Dermis blood vessel endothelial cell (primary cell): ENCODE data around the gene GPR183. TPM values are rescaled to one million over a fixed set of nuclear protein-coding genes. Genes with fewer than 3 reads are reported as not detected.
A peak's percentile ranks its signal among the peaks of the same experiment; 100 is the strongest.

Experiments used
- DNase-seq: peaks from one replicate; pipeline ENCODE4 v3.0.0; 2010
- total RNA-seq: library from RNA; depleted of rRNA; stranded (reverse); fragments of >200 nt; gene quantifications from 2 replicates; pipeline ENCODE4 v1.2.3, GENCODE V29; 2014

The GPR183 gene
- total RNA-seq, 1 donor from 2014 or later: 0.34 TPM

DNA sequence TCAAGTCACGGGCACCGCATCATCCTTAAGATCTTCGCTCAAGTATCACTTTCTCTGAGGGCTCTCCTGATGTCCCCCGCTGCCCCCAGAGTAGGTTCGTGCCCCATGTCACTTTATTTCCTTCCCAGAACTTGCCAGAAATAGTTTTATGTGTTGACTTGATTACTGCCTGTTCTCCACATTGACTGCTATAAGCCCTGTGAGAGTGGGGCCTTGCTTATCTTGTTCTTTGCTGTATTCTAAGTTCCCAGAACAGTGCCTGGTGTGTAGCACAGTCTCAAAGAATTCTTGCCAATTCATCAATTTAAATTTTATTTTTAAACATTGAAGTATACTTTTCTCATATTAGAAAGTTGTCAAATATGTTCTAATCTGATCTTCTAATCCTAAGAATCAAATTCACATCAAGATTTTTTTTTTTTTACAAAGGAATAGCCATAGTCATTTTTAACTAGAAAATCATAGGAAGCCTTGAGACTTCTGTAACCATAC lies 32.1 kb upstream of the GPR183 start:
- no peak for DNase-seq

DNA sequence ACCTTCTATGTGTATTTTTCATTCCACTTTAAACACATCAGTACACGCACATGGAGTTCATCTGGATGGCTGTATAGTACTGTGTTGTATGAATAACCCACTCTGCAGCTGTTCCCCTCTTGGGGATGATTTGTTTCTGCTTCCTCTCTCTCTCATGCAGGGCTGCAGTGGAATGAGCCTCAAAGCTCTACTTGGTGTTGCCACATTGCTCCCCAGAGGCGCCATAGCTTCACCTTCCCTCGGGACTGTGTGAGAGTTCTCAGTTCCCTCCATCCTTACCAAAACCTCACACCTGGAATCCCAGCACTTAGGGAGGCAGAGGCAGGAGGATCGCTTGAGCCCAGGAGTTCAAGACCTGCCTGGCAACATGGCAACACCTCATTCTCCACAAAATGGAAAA lies 28.4 kb upstream of the GPR183 start:
- no peak for DNase-seq

DNA sequence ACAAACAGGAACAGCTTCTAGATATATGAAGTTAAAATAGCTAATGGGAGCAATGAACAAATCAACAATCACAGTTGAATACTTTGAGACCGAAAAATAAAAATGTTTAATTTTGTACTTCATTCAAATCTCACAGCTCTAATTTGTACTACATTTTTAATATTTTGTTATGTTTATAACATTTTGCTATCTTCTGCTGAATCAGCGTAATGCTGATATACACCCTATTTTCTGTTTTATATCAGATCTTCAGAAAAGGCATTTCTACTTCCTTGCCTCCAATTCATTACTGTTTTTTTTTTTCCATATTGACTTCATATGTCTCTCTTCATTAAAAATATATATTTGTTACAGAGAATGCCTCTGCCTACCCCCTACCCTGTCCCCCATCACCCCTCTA lies 27.9 kb upstream of the GPR183 start:
- DNase-seq: no peak

DNA sequence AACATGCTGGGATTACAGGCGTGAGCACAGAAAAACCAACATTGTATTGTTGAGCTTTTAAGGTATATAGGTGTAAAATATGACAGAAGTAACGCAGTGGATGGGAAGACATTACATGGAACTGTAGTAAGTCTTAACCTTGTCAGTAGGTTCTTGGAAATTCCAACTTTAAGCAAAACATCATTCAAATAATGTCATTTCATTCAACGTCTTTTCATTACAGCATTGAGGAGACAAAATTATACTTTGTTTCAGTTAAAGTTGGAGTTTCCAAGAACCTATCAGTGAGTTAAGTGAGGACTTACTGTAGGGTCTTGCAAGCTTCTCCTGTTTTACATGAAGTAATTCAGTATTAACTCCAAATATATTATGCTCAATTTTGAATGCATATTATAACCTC lies 27.0 kb upstream of the GPR183 start:
- no peak for DNase-seq

DNA sequence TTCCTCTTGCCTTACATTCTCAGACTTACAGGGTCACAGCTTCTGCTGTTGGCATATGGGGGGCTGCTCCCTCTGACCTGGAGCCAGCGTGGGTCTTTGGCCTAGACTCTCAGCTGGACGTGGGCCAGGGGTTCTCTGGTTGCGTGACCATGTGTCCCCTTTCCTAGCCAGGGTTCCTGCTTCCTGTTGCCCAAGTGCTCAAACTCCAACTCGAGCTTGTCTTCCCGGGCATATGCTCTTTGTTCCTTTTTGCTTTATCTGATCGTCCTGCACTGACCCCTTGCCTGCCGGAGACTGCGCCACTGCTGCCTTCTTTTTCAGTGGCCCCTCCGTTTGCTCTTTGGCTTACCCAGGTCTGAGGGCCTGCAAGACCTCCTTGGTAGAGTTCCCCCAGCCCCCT lies 25.3 kb upstream of the GPR183 start:
- DNase-seq: no peak

DNA sequence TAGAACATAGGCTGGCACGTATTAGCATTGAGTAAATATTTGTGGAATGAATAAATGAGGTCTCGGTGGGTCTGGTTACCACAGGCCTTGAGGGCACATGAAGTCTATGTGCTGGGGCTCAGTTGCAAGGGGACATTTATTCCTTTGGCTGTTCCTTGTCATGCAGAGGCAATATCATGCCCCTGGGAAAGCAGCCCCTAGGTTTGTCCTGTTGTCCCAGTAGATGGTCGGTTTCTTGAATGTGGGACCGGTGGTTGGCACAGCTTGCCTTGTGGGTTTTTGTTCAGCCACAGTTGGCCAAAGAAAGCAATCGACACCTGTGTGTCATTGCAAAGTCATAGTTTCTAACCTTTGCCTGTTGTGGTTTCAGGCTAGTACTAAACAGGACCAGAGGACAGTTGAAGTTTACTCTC lies 24.7 kb upstream of the GPR183 start:
- no peak for DNase-seq

DNA sequence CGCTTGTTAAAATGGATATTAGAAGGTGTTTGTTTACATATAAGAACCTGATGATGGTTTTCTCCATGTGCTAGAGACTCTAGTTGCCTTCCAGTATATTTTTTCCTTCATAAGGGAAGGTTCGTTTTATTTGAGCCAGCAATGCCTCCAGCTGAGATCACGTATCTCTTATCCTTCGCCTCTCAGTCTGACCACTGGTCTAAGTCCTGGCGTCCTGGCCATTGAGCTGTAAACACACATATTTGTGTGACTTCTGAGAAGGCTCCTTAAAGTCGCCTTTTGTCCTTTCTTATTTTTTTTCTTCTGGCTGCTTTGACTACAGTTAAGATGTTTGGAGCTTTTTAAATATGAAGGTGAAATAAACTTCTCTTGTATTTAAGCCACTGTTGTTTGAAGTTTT lies 23.7 kb upstream of the GPR183 start:
- no peak for DNase-seq

DNA sequence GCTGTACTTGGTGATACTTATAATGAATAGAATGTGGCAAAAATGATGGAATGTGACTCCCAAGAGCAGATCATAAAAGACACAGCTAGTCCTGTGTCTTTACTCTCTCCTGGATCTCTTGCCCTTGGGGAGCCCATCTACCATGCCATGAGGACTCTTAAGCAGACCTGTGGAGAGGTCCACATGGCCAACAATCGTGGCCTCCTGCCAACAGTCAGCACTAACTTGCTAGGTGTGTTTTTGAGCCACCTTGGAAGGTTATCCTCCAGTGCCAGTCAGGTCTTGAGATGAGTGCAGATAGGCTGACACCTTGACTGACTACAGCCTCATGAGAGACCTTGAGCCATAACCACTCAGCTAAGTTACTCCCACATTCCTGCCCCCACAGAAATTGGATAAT lies 22.3 kb upstream of the GPR183 start:
- DNase-seq: no peak

DNA sequence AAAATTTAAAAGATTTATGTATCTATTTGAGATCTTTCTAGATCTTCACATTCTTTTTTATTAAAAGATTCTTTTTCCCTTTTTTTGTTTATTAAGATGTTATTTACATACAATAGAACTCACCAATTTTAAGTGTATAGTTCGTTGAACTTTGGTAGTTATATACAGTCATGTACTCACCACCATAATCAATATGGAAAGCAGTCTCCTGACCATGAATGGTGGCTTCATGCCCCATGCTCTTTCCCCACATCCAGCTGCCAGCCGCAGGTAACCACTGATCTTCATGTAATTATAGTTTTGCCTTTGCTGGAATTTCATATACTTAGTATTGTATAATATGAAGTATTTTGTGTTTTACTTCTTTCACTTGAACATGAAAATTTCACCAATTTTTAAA lies 20.6 kb upstream of the GPR183 start:
- no peak for DNase-seq

DNA sequence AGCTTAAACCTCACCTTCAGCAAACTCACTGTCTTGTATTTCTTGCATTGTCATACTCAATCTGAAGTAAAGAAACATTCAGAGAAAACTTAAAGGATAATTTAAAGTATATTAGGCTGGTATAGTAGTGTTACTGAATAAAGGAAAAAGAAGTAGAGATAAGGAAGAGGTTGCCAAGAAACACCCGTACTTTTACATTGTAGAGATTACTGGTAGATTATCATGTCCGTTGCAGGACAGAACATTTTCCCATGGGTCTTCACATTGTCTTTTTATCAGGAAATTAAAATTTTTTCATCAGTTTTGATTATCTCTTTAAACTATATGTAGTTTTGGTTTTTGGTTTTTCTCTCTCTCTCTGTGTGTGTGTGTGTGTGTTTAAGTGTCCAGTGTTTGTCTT lies 19.9 kb upstream of the GPR183 start:
- no peak for DNase-seq

DNA sequence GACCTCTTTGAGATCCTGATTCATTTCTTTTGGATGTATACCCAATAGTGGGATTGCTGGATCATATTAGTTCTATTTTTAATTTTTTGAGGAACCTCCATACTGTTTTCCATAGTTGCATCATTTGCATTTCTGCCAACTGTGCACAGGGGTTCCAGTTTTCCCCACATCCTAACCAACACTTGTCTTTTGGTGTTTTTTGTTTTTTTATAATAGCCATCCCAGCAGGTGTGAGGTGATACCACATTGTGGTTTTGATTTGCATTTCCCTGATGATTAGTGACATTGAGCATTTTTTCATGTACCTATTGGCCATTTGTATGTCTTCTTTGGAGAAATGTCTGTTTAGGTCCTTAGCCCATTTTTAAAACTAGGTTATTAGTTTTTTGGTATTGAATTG lies 18.8 kb upstream of the GPR183 start:
- DNase-seq: no peak

DNA sequence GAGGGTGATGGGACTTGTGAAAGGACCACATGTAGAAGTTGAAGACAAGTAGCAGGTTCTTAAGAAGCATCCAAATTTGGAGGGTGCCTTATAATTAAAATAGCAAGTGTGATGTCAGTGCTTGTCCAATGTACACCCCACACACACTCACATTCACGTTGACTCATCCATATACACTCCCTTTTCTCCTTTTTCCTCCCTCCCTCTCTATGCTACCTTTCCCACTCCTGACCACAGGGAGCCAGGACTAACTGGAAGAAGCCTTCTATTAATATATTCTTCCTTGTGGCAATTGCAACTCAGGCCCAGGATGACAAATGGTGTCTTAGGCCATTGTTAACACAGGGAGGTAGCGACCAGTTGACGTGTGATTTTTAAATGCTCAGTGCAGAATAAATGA lies 16.3 kb upstream of the GPR183 start:
- no peak for DNase-seq

DNA sequence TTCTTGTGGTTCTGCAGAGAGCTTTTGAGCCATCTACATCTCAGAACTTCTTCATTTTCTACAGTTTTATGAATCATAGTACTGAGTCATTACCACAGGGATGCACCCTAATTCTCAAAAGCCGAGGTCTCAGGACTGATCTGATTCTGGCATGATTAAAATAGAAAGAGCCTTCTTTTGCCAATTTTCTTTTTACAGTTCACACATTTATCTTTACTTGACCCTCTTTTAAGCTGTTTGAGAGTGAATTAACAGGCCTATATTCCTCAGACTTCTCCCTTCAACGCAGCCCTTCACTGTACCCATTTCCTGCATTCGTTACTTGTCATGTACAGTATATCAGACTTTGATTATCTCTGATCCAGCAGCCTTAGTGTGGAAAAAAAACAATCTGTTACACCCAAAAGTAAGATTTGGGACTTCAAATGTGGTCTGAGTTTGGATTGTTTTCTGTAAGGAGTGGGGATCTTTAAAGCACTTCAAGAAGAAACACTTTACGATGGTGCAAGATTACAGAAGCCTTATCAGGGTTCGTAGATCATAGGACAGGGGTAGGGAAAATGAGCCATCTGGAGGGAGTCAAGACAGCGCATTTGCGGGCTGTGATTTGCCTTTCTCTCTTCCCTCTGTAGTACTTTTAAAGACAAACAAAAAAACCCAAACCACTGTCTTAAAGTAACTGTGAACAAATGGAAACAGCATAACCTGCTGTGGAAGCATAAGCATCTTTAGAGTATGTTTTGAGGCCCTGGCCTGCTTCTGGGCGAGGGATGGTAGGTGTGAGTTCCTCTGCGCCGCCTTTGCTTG lies 15.3 kb upstream of the GPR183 start:
- peak; percentile 38 for DNase-seq

DNA sequence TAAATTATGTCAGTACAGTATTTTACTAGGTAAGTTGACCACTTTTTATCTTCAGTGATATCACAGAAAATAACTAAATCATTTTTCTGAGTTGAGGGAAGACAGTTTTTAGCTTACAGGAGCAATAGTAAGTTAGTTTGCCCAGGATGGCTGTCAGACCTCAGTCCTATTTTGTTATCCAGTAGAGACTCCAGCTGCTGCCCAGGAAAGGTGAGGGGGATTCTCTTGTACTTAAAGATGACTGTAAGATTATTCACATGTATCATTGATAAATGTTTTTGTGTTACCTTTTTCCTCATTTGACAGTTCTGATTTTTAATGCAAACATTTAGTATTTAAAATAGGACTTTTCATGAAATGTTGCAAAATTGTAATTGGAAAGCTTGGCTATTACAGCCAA lies 14.5 kb upstream of the GPR183 start:
- no peak for DNase-seq

DNA sequence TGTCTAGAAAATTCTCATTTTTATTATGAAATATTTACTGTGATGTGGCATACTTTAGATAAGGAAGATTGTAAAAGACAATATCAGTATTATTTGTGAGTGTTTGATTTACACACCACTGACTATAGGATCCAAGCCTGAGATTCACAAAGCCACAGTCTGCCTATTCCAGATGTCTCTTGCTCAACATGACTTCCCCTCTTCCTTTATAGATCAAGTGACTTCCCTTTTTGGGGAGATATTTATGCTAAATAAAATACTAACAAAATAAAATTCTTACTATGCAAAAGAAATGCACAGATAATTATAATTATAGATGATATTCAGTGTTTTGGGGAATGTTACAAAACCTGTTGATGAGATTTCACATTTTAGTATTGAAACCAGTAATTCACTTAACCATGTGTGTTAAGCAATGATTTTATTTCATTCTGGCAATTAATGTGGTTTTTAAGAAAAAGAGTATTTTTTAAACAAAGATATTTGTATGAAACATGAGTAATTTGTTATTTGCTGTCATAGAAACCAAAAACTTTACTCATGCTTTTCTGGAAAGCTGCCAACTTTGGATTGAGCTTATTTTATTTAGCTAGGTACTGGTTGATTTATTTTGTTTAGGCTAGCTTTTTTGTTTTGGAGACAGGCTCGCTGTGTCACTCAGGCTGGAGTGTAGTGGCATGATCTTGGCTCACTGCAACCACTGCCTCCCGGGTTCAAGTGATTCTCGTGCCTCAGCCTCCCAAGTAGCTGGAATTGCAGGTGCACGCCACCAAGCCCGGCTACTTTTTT lies 13.7 kb upstream of the GPR183 start:
- DNase-seq: peak; percentile 96

DNA sequence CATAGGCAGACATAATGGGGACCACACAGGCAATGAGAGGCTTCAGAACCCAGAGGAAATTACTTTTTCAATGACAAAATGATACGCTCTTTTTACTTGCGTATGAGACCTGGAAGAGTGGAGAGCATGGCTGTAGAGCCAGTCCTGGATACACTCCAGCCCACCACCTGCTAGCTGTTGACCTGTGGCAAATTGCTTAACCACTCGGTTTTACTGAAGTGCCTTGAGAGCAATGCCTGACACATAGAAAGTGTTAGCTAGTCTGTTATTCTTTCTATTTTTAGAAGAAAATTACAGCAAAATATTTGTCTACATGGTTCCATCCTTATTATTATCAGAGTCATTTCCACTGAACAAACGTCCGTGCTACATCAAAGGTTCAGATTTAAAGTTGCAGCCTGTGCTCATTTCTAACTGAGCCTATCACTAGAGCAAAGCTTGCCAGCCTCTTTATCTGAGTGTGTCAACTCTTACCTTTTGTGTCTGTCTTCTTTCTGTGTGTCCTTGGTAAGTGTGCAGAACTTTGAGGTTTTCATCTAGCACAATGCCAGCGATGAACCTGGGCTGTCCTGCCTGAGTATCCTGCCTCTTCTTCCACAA lies 9.6 kb upstream of the GPR183 start:
- peak; percentile 25 for DNase-seq

DNA sequence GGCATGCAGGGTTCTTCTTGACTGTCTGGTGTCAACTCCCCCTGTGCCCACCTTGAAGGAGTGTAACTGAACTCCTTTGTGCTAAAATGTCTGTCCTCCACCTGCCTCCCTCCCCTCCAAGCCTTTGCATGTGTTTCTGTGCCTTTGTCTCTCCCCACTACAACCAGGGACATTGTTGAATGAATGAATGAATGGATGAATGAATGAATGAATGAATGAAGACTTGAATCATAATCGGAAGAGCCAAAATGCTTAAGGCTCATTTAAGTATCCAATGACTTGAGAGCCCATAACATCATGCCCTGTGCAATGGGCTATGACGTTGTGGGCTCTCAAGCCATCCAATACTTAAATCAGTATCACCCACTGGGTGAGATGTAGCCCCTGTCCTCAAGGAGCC lies 9.0 kb upstream of the GPR183 start:
- DNase-seq: no peak

DNA sequence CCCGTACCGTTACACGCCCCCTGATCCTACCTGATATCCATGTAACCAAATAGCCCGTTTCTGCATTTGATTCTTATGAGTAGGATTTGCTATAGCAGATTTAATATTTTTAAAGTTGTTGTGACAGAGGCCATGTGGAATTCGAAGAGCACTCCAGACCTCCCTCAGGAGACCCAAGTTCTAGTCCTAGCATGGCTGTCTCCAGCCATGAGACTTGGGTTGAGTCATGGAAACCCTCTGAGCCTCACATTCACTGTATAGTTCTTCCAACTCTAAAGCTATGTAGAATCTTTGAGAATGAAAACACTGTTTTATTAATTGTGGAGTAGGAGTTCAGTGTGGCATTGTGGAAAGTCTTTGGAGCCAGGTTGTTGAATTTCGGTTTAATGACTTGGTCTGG lies 8.0 kb upstream of the GPR183 start:
- DNase-seq: no peak

DNA sequence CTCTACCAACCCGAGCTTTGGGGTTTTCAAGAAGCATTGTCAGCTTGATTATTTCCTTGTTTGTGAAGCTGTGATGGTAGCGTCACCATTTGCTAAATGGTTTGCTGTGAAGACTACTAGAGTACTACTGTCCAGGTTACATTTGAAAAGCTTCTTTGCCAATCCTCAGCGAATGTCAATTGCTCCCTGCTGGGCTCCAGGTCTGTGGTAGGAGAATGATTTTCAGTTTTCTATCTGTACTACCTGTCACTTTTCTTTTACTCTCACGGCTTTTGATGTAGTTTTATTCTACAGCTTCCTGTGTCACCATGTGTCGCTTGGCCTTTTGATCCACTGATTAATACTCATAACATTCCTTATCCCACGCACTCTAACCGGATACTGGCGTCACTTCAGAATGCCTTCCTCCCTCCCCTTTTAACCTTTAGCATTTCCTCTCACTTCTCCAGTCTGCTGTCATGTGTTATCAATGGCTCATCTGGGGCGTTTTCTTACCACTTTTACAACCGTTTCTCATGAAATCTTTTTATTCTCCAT lies 7.5 kb upstream of the GPR183 start:
- peak; percentile 98 for DNase-seq

DNA sequence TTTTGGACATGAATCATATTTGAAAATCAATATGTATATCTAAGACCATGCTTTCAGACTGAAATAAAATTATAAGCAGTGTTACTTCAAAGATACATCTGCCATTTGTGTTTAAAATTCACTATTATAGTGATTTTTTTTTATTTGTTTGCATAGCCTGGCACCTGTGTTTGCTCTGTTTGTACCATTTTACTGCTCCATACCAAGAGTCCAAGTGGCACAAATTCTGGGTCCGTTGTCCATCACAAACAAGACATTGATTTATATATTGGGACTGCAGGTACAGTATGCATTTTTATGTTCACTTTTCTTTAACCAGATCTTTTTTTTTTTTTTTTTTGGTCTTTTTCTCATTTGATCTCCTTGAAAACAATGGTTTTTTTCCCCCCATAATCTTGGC lies 6.7 kb upstream of the GPR183 start:
- DNase-seq: peak; percentile 19

DNA sequence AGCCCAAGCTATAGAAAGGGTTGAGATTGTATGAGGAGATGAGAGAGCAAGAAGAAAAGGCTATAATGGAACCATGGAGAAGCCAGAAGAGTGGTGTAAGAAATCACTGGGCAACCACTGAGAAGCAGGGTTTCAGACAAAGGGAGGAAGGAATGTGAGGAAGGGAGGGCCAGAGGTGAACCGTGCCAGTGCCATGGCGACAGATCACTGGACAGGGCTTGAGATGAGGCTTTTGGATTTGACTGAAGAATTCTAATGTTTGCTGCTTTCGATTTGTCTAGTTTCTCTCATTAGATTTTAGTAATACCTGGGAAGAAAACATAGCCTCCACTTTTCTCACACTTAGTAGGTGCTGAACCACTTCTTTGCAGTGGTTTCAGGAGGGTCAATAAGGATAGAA lies 6.3 kb upstream of the GPR183 start:
- DNase-seq: peak; percentile 91

DNA sequence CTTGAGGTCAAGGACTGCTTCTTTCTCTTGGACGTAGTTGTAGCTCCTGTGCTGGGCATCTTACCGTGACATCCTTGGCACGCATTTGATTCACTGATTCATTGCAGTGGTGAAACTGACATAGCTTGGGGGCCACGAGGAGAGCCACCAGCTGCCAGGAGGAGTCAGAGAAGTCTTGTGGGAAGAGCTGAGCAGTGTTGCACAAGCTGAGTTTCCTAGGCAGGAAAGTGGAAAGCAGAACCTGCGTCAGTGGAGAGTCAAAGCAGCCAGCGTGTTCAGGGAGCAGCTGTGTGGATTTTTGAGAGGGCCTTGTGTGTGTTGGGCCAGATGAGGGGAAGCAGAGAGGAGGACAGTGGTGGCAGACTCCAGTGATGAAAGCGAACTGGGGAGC lies 5.3 kb upstream of the GPR183 start:
- peak; percentile 20 for DNase-seq

DNA sequence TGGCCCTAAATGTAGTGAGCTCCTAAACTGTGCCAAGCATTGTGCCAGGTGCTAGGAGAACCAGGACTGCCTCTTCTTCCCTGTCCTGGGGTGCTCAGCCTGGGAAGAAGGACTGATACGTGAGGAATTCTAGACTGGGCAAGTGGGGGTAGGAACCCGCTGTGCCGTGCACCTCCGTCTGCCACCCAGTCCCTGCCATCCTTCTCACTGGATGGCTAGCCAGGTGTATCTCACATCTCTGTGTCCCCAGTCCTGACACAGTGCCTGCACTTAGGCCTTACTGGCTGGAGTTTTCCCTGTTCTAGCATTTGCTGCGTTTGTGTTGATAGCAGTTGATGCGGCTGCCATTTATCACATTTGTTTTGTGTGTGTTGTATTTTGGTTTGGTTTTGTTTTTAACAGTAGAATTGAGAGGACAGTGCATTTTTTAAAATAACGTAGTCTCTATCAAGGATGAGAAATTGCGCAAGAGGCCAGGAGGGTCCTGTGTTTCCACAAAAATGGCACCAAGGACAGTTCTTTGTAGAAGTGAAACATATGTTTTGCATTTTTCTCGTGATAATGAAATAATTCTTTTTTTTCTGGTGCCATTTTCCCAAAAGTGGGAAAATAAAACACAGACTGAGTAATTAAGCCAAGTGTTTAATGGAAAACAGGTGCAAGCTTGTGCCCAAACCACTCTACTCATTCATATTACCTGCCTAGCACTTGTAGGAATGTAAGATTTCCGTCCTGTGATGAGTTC lies 4.7 kb upstream of the GPR183 start:
- no peak for DNase-seq
